Stimulated activated CD8-positive, alpha-beta memory T cell treated with anti-CD3 and anti-CD28 coated beads, Interleukin-12 subunit alpha, Interleukin-12 subunit beta, amount 100 ng/mL, for 24 hours (primary cell): Measurements from ENCODE around the gene C1QTNF9.
"Not testable (repeated sequence)": the region's sequence is repeated elsewhere in the genome, so short reads cannot be mapped to it uniquely, and the experiment has no call there.

Experiments
- DNase-seq: peaks from one replicate; pipeline ENCODE4 v3.0.0-alpha.2; 2020; ENCODE audit errors: extremely low read depth

C1QTNF9 gene

DNA sequence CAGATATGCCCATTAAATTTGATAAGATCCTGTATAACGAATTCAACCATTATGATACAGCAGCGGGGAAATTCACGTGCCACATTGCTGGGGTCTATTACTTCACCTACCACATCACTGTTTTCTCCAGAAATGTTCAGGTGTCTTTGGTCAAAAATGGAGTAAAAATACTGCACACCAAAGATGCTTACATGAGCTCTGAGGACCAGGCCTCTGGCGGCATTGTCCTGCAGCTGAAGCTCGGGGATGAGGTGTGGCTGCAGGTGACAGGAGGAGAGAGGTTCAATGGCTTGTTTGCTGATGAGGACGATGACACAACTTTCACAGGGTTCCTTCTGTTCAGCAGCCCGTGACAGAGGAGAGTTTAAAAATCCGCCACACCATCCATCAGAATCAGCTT lies 12.0 kb downstream of the C1QTNF9 start:
- not testable (repeated sequence) for DNase-seq

DNA sequence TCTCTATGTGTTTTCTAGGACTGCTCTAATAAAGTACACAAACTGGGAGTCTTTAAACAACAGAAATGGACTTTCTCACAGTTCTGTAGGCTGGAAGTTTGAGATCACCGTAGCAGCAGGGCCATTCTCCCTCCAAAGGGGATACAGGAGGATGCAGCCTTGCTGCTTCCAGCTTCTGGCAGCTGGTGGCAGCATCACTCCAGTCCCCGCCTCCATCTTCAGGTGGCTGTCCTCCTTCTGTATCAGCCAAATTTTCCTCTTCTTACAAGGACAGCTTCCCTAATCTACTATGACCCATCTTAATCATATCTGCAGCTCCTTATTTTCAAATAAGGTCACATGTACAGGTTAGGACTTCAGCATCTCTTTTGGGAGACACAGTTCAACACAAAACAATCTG lies 13.1 kb downstream of the C1QTNF9 start:
- not testable (repeated sequence) for DNase-seq

DNA sequence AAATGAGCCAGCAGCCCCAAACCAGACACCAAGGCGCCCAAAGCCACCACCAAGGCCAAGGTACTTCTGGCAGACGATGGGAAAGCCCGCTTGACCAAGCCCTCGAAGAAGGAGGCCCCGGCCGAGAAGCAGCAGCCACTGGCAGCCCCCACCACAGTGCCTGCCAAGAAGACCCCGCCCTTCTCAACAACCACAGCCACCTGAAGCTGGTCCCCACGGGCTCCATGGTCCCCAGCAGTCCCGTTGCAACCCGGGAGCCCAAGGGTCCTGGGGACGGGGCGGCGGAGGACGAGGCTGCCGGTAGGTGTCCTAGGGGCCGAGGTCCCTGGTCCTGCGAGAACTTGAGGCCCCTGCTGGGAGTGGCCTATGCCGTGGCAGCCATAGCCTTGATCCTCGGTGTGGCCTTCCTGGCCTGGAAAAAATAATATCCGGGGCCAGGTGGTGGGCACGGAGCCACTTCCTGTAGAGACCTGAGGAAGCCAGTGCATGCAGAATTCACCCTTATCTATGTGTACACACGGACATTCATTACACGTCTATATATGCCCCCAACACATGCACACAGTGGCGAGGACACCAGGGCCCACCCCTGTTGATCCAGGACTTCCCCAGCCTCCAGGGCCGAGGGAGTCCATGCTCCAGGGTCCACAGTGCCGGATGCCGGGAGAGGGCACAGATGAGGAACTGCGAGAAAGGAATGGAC lies 13.8 kb downstream of the C1QTNF9 start:
- DNase-seq = no peak

DNA sequence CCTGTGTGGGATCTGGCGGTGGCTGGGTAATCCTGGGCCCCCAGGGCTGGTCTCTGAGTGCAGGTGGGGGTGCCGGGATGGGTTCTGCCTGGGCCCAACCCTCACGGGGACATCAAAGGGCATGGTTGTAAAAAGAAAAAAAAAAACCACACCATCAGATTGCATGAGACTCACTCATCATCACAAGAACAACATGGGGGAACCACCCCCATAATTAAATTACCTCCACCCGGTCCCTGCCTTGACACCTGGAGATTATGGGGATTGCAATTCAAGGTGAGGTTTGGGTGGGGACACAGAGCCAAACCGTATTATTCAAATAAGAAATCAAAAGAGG lies 14.3 kb downstream of the C1QTNF9 start:
- no peak for DNase-seq

DNA sequence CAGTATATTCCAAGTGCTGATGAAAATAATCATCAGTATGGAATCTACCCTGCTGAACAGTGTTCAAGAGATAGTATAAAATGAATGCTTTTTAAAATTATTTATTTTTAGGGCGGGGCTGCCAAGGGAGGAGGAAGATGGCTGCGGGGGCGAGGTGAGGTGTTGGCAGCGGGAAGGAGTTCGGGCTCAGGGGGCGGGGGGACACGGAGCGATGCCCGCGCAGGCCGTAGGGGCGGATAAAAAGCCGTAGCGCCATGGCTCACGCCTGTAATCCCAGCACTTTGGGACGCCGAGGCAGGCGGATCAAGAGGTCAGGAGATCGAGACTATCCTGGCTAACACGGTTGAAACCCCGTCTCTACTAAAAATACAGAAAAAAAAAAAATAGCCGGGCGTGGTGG lies 18.2 kb downstream of the C1QTNF9 start:
- DNase-seq = not testable (repeated sequence)

DNA sequence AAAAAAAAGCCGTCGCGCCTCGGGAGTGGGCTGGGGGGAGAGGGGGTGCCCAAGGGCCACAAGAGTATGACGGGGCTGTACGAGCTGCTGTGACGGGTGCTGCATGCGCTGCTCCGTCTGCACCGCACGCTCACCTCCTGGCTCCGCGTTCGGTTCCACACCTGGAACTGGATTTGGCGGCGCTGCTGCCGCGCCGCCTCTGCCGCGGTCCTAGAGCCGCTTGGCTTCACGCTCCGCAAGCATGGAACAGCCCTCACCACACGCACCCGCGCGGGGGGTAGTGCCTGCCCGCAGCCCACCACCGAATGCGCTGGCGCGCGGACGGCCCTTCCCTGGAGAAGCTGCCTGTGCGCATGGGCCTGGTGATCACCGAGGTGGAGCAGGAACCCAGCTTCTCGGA lies 18.8 kb downstream of the C1QTNF9 start:
- no peak for DNase-seq

DNA sequence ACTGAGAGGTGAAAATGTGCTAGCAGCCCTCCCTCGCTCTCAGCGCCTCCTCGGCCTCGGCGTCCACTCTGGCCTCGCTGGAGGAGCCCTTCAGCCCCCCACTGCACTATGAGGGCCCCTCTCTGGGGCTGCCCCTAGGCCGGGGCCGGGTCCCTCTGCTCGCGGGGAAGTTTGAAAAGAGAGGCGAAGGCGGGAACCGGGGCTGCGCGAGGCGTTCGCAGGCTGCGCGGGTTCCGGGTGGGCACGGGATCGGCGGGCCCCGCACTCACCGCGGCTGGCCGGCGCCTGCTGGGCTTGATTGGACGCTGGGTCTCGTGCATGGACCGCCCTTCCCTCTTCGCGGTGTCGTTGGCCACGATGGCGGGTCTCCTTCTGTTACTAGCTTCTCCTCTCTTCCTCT lies 29.3 kb downstream of the C1QTNF9 start:
- DNase-seq = no peak

DNA sequence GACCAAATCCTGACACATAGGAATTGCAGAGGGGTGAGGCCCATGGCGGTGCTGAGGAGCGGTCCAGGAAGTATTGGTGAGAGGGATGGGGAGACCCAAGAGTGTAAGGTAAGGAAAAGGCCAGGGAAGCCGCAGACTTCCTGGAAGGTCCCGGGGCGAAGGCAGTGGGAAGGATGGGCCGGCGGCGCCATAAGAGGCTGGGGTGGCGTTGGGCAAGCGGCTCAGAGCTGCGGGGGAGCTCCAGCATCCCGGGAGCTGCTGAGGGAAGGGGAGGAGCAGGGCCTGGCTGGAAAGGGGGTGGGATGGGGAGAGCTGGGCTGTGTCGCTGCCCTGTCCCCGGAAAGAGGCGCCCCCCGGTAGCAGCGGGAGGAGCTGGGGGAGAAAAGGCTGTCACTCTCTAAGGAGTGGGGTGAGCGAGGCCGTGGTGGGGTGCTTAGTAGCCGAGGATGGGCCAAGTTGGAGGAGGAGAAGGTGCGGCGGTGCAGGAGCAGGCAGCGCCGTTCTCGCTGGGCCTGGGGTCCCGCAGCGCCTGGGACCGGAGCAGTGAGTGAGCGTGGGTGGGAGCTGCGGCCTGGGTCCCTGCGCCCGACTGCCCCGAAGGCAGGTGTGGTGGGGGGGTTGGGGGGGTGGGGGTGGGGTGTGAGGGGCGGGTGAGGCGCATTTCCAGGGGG lies 30.7 kb downstream of the C1QTNF9 start:
- DNase-seq = no peak

DNA sequence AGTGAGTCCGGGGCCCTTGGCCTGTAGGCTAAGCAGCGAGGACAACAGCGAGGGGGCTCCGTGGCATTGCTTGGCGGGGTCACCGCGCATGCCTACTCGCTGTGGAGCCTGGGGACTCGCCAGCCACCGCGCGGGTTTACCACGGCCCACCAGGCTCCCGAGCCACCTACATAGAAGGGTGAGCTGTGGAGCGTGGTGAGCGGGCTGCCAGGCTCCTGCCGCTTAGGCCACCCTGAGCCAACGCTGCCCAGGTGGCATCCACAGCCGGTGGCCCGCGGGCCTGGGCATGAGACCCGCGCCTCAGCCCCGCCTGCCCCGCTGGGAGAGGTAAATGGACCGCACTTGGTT lies 31.2 kb downstream of the C1QTNF9 start:
- DNase-seq = no peak

DNA sequence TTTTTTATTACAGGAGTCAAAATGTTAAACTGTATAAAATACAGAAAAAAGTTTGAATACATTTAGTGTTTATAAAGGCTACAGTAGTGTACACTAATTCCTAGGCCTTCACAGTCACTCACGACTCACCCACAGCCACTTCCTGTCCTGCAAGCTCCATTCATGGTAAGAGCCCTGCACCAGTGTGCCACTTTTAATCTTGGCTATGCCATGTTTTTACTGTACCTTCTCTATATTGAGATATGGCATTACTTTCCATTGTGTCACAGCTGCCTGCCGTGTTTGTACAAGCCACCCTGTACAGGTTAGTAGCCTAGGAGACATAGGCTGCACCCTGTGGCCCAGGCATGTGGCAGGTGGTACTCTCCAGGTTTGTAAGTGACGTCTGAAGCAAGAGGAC lies 32.1 kb downstream of the C1QTNF9 start:
- DNase-seq = no peak

DNA sequence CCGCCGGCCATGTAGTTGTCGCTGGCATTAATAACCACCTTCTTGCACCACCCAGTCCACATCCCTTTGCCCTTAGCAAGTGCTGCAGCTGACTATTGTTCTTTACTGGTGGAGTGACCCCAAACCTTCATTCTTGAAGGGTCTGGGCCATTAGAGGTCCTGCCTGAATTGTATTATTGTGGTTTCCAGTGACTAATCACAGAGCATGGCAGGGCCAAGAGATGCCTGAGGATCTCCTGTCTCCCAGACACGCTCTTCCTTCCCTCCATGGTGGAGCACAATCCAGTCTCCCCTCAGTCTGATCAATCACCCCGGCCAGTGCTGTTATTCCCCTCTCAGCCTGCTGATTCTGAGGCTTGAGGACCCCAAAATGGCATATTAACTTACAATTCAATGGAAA lies 39.0 kb downstream of the C1QTNF9 start:
- no peak for DNase-seq

DNA sequence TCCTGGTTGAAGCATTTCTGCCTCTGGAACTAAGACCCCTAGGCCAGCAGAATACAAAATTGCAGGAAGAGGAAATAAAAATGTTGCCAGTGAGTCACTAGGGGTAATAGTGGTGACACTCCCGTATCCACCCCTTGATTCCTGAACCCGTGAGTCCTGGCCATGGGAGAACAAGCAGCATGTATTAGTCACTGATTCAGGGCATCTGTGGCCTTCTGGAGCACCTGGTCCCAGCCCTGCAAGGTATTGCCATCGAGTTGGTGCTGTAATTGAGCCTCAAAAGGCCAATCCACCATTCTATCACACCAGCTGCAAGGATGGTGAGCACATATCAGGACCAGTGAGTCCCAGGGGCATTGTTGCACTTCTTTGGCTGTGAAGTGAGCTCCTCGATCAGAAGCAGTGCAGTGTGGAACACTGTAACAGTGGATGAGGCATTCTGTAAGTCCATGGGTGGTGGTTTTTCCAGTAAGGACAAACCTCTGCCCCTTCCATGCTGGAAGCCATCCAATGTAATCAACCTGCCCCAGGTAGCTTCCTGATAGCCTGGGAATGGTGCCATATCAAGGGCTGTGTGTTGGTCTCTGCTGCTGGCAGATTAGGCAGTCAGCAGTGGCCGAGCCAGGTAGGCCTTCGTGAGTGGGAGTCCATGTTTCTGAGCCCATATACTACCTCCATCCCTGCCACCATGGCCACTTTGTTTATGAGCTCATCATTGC lies 39.6 kb downstream of the C1QTNF9 start:
- no peak for DNase-seq

DNA sequence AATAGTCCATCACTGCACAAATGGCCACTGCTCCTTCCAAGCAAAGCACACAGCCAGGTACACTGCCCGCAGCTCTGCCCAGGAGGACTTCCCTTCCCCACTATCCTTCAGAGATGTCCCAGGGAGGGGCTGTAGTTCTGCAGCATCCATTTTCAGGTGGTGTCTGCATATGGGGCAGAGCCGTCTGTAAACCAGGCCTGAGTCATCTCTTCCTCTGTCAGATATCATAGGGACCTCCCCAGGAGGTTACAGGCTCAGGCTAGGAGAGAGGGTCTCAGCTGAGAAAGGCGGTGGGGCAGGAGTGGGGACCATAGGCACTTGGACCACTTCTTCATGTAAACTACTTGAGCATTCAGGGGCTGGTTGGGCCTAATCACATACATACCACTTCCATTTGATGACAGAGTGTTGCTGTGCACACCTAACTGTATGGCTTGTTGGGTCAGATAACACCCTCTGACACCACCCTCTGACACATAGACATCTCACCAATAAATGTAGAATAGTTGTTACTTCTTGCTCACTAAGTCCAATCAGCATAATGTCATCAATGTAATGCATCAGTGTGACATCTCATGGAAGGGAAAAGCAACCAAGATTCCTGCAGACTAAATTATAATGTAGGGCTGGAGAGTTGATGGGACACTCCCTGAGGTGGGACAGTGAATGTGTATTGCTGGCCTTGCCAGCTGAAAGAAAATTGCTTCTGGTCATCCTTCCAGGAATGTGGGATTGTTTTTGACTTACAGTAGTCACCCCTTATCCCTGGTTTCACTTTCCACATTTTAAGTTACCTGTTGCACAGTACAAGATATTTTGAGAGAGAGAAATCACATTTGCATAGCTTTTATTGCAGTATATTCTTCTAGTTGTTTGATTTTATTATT lies 40.6 kb downstream of the C1QTNF9 start:
- not testable (repeated sequence) for DNase-seq

DNA sequence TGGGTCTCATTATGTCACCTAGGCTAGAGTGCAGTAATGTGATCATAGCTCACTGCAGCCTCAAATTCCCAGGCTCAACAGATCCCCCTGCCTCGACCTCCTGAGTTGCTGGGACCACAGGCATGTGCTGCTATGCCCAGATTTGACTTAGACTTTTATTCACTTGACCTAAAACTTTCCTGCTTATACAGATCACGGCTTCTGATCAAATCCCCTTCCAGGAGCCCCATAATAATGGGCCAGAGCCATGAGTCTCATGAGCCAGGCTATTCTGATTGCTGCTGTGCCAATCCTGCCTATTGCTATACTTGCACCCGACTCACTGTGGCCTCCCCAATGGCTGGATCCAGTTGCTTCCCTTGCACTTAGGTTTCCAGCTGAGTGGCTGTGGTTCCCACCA lies 42.0 kb downstream of the C1QTNF9 start:
- DNase-seq = no peak

DNA sequence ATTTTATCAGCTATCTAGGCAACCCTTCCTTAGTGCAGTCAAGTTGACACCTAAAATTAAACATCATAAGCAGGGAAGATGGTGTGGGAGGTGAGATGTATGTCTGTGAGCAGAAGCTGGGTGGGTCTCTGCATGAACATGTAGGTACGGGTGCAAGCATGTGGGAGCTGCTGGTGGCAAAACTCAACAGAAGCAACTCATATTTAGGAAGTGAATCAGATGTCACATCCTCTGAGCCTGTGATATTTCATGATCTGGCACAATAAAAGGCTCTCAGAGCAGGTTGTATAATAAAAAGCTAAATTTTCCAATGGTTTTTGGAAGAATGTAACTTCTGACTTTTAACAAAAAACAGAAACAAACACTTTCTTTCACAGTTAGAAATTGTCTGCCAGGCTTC lies 44.4 kb downstream of the C1QTNF9 start:
- DNase-seq = no peak

DNA sequence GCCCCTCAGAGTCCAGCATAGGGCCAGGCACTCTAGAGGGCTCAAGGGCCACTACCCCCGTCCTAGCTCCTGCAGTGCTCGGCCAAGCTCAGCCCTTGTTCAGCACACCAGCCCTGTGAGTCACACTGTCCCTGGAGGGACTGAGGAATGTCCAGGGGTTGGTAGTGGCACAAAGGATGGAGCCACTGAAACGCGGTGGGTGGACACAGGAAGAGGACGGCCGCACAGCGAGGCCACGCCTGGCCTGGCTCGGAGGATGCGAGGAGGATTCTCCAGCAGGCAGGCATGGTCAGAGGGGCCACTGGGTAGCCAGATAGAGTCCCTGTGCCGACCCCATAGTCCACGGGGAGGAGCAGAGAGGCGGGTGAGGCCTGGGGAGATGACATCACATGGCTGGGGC lies 45.7 kb downstream of the C1QTNF9 start:
- no peak for DNase-seq

DNA sequence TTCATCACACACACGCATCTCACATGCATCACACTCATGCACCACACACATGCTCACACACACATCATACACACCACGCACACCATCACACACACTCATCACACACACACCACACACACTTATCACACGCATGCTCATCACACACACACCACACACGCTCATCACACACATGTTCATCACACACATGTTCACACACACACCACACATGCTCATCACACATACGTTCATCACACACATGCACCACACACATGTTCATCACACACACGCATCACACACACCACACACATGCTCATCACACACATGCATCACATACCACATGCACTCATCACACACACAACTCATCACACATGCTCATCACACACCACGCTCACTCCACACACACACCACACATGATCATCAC lies 46.9 kb downstream of the C1QTNF9 start:
- no peak for DNase-seq

DNA sequence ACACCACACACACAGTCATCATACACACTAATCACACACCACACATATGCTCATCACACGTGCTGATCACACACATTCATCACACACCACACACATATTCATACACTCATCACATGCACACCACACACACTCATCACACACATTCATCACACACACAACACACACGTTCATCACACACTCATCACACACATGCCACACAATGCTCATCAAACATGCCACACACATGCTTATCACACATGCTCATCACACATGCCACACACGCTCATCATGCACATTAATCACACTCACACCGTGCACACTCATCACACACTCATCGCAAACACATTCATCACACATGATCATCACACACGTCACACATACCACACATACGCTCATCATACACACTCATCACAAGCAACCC lies 47.5 kb downstream of the C1QTNF9 start:
- no peak for DNase-seq

DNA sequence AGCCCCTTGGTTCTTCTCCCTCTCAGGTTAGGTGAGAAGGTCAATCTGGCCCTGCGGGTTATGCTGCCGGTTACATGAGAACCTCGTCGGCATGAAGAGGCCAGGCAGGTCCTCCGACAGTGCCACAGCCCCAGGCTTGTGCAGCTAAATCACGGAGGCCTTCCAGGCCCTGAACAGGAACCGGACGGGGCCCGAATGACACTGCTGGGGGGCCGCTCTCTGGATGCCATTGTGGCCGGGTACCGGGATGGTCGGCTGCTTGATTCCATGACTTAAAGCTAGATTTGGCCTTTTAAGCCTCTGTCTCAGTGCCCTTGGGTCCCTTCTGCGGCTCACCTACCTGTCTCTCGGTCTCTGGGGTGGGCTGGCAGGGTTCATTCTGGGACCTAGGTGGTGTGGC lies 48.4 kb downstream of the C1QTNF9 start:
- DNase-seq = no peak

DNA sequence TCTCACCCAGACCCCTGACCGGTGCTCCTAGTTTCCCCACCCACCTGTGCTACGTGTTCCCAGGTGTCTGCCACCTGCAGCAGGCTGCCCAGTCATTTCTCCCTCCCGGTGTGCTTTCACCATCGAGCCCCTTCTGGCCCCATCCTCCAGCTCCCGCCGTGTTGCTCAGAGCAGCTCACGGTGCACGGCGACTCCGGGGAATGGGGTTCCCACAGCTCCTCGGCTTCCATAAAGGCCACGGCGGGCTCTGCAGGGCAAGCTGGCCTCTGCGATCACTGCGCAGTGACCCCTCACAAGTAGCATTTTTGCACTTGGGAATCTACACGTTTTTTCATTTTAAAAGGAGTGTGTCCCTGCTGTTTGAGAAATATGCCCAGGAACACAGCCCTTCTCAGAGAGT lies 49.5 kb downstream of the C1QTNF9 start:
- DNase-seq = not testable (repeated sequence)

DNA sequence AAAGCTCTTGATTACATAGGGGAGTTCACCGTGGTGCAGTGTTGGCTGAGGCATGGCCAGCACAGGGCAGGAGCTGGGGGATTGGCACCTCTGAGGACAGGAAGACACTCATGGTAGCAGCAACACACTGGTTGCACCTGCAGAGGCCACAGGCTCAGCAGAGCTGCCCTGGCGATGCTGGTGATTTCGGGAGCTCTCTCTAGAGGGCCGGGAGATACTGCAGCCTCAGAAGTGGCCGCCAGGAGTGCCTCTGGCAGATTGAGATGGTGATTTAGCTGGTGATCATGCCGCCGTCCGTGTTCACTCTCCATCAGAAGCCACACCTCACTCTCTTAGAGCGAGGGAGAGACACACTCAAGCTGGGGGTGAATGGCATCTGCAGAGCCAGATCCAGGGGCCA lies 49.9 kb downstream of the C1QTNF9 start:
- not testable (repeated sequence) for DNase-seq

DNA sequence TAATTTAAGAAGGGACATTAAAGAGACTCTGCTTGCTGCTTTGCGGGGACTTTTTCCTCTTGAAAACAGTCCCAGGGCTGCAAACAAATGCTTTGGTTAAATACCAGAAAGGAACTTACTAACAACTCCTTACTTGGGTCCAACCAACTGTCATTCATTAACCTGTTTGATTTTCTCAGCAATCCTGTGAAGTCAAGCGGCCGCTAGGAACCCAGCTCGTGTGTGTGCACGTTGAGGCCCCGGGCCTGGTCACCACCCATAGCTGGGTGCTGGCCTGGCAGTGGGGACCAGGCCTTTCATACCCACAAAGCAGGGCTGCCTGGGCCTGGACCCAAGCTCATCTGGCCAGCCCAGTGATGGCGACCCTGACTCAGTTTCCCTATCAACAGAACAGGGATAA lies 50.7 kb downstream of the C1QTNF9 start:
- DNase-seq = no peak
